HepG2 (cell line): ENCODE results near the gene ALG1L2. TPM values are rescaled to one million over a fixed set of nuclear protein-coding genes. Genes with fewer than 3 reads are reported as not detected.
"Not testable (repeated sequence)": the region's sequence is repeated elsewhere in the genome, so short reads cannot be mapped to it uniquely, and the experiment has no call there.

Experiments used
- ATAC-seq: fragments of 200-7000 bp; cut with Tn5 transposase; 3 replicates; pipeline ENCODE4 v1.9.1; 2020; ENCODE audit warnings: mild to moderate bottlenecking, moderate library complexity
- BruUV-seq: library from RNA; stranded (reverse); fragments of 400-500 nt; replicated peaks from 2 replicates; lab custom pipeline; 2021; lab: Mats Ljungman, UMichigan
- CTCF ChIA-PET: fragments of 300-600 bp; formaldehyde crosslinking; extraction: SDS; loops from one replicate; lab custom pipeline; 2021; ENCODE audit warnings: low total read pairs, inconsistent platforms, low intra/inter-chr PET ratio; lab: Yijun Ruan, JAX
- POLR2A ChIA-PET: fragments of 350-600 bp; sonication (Branson Sonifier 250); formaldehyde crosslinking; loops from one replicate; lab custom pipeline; 2020; ENCODE audit warnings: antibody characterized with exemption, inconsistent platforms; lab: Yijun Ruan, JAX
- DNase-seq: peaks from one replicate; pipeline ENCODE4 v3.0.0-alpha.2; 2015; ENCODE audit warnings: low spot score
- FAIRE-seq: peaks from 3 replicates; lab custom pipeline; 2011; peaks lifted over from hg19 to GRCh38; lab: Jason Lieb, UNC
- H2AFZ ChIP-seq: one replicate; pipeline ENCODE4 v1.6.1; 2011; ENCODE audit warnings: low read length, inconsistent platforms
- H3K27ac ChIP-seq: fragments of 300-600 bp; 3 replicates; pipeline ENCODE4 v1.8.0; 2011; ENCODE audit warnings: mixed run types, mild to moderate bottlenecking, mixed read lengths, low read length, inconsistent platforms; ENCODE audit not compliant: insufficient read depth; ENCODE audit errors: extremely low read length
- H3K27me3 ChIP-seq, 2 experiments: fragments of 200-600 bp in 1 of 2; 2 replicates in 1 of 2; 3 replicates in 1 of 2; pipeline versions ENCODE4 v1.6.0 to v1.8.0; 2011; ENCODE audit warnings: low read length in 2 of 2, mild to moderate bottlenecking in 2 of 2, moderate library complexity in 2 of 2, inconsistent platforms in 1 of 2; ENCODE audit not compliant: insufficient read depth in 2 of 2, control insufficient read depth in 1 of 2
- H3K36me3 ChIP-seq, 2 experiments: fragments of 200-600 bp in 1 of 2; replicated peaks in 1 of 2; 2 replicates in 1 of 2; 3 replicates in 1 of 2; pipeline versions ENCODE4 v1.5.1 to v1.8.0; 2011; ENCODE audit warnings: low read length in 2 of 2, inconsistent platforms in 1 of 2; ENCODE audit not compliant: insufficient read depth in 2 of 2, control insufficient read depth in 1 of 2
- H3K4me1 ChIP-seq: 2 replicates; pipeline ENCODE4 v1.5.1; 2012; ENCODE audit warnings: low read length, inconsistent platforms; ENCODE audit not compliant: insufficient read depth
- H3K4me2 ChIP-seq: 2 replicates; pipeline ENCODE4 v1.6.0; 2011; ENCODE audit warnings: low read depth, low read length, inconsistent platforms
- H3K4me3 ChIP-seq, 3 experiments: fragments of 200-600 bp in 1 of 3; sonication (generic), shearing (Covaris generic) in 1 of 3; replicated peaks in 1 of 3; 2 replicates each; pipeline ENCODE4 v1.5.1; 2011 to 2016; ENCODE audit warnings: low read length in 3 of 3, inconsistent platforms in 2 of 3, low read depth in 2 of 3, mild to moderate bottlenecking in 2 of 3, control low read depth in 1 of 3, mixed read lengths in 1 of 3; ENCODE audit not compliant: insufficient read depth in 1 of 3
- H3K79me2 ChIP-seq: one replicate; pipeline ENCODE4 v1.6.1; 2011; ENCODE audit warnings: low read length, inconsistent platforms; ENCODE audit not compliant: insufficient read depth
- H3K9ac ChIP-seq: 2 replicates; pipeline ENCODE4 v1.6.0; 2011; ENCODE audit warnings: mild to moderate bottlenecking, low read depth, low read length, inconsistent platforms; ENCODE audit not compliant: insufficient read depth
- H3K9me3 ChIP-seq: 2 replicates; pipeline ENCODE4 v1.5.1; 2012; ENCODE audit warnings: mild to moderate bottlenecking, low read length
- H4K20me1 ChIP-seq: 2 replicates; pipeline ENCODE4 v1.6.0; 2011; ENCODE audit warnings: inconsistent platforms, mild to moderate bottlenecking, low read length, moderate library complexity; ENCODE audit not compliant: insufficient read depth
- WGBS: methylation state at CpG from one replicate; pipeline ENCODE4 v1.1.6; 2017; ENCODE audit warnings: low lambda C conversion rate; 5-methylcytosine and 5-hydroxymethylcytosine counted together
- in situ Hi-C: cut with HindIII; loops from 2 replicates; pipeline ENCODE4 v1.10.0; 2017; ENCODE audit warnings: low pct_unique_long_range_greater_than_20kb; ENCODE audit not compliant: extremely low pct_ligation_motif_present
- intact Hi-C: fragments of 100-400 bp; cut with micrococcal nuclease; formaldehyde crosslinking; loops from one replicate; pipeline ENCODE4 v1.10.0; 2022; ENCODE audit not compliant: unreplicated experiment
- polyA plus RNA-seq, 8 experiments: library from polyadenylated mRNA; depleted of rRNA in 3 of 8; stranded (reverse) in 7 of 8; unstranded in 1 of 8; fragments of >200 nt; fragmentation: Illumina TruSeq in 4 of 8; extraction: Trizol in 4 of 8; gene quantifications; 2 replicates each; pipeline versions ENCODE4 v1.2.1 to v1.2.3, GENCODE V29; 2011 to 2016; ENCODE audit warnings: low read depth in 4 of 8, missing spikeins in 1 of 8, mixed read lengths in 1 of 8; ENCODE audit not compliant: insufficient read depth in 1 of 8
- total RNA-seq, 5 experiments: library from RNA; depleted of rRNA; stranded (reverse); fragments of >200 nt; fragmentation: Illumina TruSeq; extraction: Trizol; gene quantifications; 2 replicates each; pipeline ENCODE4 v1.2.3, GENCODE V29; 2016; ENCODE audit warnings: low read depth in 1 of 5

ALG1L2 gene
- total and polyA plus RNA-seq, 2 of the 13 experiments (the other 11 are each of a cell fraction or from before 2014, with no cell fraction given): 0.13 to 0.55 TPM

DNA sequence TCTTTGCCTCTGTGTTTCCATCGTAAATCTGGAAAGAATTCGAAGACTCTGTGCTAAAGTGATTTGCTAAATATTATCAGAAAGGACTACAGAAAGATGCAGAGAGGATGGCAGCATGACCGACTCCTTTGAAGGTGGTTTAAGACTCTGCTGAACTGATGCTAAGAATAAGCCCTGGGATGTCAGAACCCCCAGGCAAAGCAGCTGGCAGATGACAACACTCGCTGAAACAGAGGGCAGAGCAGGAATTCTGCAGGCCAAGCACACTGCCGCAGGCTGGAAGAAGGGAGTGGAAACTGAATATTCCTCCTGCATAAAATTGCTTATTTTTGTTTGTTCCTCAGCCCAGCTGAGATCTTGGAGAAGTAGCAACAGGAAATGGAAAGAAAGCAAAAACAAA, 29.3 kb upstream of the ALG1L2 start:
- H3K4me1 ChIP-seq, H3K4me2 ChIP-seq, H3K27ac ChIP-seq, DNase-seq, H3K79me2 ChIP-seq, FAIRE-seq, H3K9me3 ChIP-seq, H4K20me1 ChIP-seq, in situ Hi-C loops, H3K36me3 ChIP-seq, ATAC-seq, intact Hi-C loops, POLR2A ChIA-PET, CTCF ChIA-PET, H3K9ac ChIP-seq, H2AFZ ChIP-seq, BruUV-seq, H3K27me3 ChIP-seq, H3K4me3 ChIP-seq: not testable (repeated sequence)
- WGBS: 29% methylated on average over 4 of the region's 5 CpGs

- H3K9ac ChIP-seq, CTCF ChIA-PET, H3K27ac ChIP-seq, H3K27me3 ChIP-seq, FAIRE-seq, H3K4me1 ChIP-seq, H3K9me3 ChIP-seq, H3K4me3 ChIP-seq, H3K4me2 ChIP-seq, ATAC-seq, H3K36me3 ChIP-seq, BruUV-seq, in situ Hi-C loops, POLR2A ChIA-PET, DNase-seq, H3K79me2 ChIP-seq, H2AFZ ChIP-seq, intact Hi-C loops, H4K20me1 ChIP-seq: not testable (repeated sequence)
- no CpG with 5 or more reads among the region's 4 CpGs for WGBS
Measured at GRCh38 chr3:130052965-130053364, 28.7 kb upstream of the ALG1L2 start.

DNA sequence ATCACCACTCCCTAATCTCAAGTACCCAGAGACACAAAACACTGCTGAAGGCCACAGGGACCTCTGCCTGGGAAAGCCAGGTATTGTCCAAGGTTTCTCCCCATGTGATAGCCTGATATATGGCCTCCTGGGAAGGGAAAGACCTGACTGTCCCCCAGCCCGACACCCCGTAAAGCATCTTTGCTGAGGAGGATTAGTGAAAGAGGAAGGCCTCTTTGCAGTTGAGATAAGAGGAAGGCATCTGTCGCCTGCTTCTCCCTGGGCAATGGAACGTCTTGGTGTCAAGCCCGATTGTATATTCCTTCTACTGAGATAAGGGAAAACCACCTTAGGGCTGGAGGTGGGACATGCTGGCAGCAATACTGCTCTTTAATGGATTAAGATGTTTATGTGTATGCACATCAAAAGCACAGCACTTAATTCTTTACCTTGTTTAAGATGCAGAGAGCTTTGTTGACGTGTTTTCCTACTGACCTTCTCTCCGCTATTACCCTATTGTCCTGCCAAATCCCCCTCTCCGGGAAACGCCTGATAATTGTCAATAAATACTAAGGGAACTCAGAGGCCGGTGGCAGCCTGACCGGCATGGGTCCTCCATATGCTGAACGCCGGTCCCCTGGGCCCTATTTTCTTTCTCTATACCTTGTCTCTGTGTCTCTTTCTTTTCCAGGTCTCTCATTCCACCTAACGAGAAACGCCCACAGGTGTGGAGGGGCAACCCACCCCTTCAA, 23.9 kb upstream of the ALG1L2 start:
- H3K79me2 ChIP-seq, H3K4me1 ChIP-seq, in situ Hi-C loops, H3K27ac ChIP-seq, H3K9me3 ChIP-seq, BruUV-seq, H3K36me3 ChIP-seq, H3K27me3 ChIP-seq, H3K9ac ChIP-seq, H3K4me3 ChIP-seq, H2AFZ ChIP-seq, DNase-seq, intact Hi-C loops, H4K20me1 ChIP-seq, ATAC-seq, CTCF ChIA-PET, H3K4me2 ChIP-seq, FAIRE-seq, POLR2A ChIA-PET: not testable (repeated sequence)
- WGBS: 41% methylated on average over 9 of the region's 15 CpGs

GRCh38 chr3:130058267-130058657, 23.4 kb upstream of the ALG1L2 start:
- H3K9me3 ChIP-seq, H4K20me1 ChIP-seq, H3K4me3 ChIP-seq, H3K27ac ChIP-seq, in situ Hi-C loops, H3K27me3 ChIP-seq, CTCF ChIA-PET, H3K36me3 ChIP-seq, H3K9ac ChIP-seq, H3K79me2 ChIP-seq, ATAC-seq, DNase-seq, H3K4me2 ChIP-seq, H2AFZ ChIP-seq, H3K4me1 ChIP-seq, intact Hi-C loops, POLR2A ChIA-PET, FAIRE-seq, BruUV-seq: not testable (repeated sequence)
- 26% methylated on average over 2 of the region's 4 CpGs for WGBS
